ENCODE results near the gene TACC3.

Gene TACC3

DNA sequence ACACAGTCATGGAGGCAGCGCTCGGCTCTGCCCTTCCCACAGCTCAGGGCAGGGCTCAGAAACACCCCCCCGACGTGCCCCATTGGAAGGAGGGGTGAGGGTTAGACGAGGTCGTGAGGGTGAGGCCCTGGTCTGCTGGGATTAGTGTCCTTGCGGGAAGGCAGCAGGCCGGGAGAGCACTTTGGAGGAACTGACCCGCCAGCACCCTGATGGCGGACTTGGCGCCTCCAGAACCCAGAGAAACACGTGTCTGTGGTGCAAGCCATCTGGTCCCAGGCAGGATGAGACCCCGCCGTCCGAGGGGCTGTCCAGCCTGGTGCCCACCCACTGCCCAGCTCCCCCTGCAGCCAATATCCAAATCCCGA, 26.3 kb downstream of the TACC3 start:
- TF ChIP-seq, protein P1, sequence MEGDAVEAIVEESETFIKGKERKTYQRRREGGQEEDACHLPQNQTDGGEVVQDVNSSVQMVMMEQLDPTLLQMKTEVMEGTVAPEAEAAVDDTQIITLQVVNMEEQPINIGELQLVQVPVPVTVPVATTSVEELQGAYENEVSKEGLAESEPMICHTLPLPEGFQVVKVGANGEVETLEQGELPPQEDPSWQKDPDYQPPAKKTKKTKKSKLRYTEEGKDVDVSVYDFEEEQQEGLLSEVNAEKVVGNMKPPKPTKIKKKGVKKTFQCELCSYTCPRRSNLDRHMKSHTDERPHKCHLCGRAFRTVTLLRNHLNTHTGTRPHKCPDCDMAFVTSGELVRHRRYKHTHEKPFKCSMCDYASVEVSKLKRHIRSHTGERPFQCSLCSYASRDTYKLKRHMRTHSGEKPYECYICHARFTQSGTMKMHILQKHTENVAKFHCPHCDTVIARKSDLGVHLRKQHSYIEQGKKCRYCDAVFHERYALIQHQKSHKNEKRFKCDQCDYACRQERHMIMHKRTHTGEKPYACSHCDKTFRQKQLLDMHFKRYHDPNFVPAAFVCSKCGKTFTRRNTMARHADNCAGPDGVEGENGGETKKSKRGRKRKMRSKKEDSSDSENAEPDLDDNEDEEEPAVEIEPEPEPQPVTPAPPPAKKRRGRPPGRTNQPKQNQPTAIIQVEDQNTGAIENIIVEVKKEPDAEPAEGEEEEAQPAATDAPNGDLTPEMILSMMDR (conservative IDR thresholded peaks at IDR 0.05; ENCODE audit: low read depth): no peak
- ChIA-PET CTCF (interaction anchor here (0.6 to 4.4 kb wide), 7 partner anchors 21 to 152 kb away, joined by 3 to 56 read pairs (median 6); no protein-coding TSS in a partner anchor), POLR2A (ENCODE audit: low non-redundant PET) (interaction anchor here (0.6 kb wide), 1 partner anchor 16 kb away, joined by 3 read pairs; no protein-coding TSS in a partner anchor)
- no peak for DNase-seq (ENCODE audit: low spot score)
- peak overlapping the region; percentile 53 for H3K27ac ChIP-seq

DNA sequence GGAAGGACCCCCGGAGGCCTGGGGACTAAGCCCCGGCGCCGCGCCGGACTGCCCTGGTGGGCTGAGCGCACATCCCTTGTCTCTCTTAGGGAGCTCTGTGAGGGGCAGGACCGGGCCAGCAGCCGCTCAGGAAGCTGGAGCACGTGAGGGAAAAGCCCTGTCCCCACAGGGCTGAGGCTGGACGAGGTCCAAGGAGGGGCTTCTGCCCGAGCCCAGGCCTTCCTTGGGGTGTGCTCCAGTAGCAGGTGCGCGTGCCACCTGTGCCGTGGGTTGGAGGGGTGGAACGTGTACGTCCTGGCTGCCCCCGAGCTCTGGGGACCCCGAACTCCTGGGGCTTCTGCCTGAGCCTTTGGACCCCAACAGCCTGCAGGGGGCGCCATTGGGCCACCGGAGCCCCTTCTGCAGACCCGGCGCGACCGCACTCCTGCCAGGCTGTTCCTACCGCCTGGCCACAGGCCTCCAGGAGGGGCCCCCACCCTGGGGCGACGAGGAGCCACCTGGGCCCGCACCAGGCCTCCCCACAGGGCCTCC, 27.2 kb downstream of the TACC3 start:
- POLR2A ChIA-PET (ENCODE audit: low non-redundant PET): no interaction called here
- CTCF ChIA-PET: interaction anchor here (0.5 to 4.4 kb wide), 16 partner anchors 11 to 192 kb away, joined by 3 to 56 read pairs (median 4); no protein-coding TSS in a partner anchor
- peak; percentile 66 for DNase-seq (ENCODE audit: low spot score)
- peak overlapping the region; percentile 48 for H3K27ac ChIP-seq
- TF ChIP-seq, protein P1 (conservative IDR thresholded peaks at IDR 0.05; ENCODE audit: low read depth): peak; percentile 79

DNA sequence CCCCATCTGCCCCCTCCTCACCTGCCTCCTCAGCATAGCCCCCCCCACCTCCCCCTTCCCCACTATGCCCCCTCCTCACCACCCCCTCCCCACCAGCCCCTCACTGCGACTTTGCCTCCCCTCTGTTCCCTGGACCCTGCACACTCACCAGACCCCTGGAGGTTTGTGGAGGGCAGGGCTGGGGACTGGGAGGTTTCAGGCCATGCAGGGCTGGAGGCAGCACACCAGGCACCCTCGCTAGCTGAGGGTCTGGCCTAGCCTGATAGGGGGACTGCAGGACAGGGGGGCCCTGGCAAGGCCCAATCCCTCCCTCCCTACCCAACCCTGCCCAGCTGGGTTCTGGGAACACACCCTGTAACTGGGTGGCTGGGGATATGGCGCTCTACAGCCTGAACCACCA, 28.0 kb downstream of the TACC3 start:
- ChIA-PET CTCF (no interaction called here), POLR2A (ENCODE audit: low non-redundant PET) (no interaction called here)
- TF ChIP-seq, protein P1 (conservative IDR thresholded peaks at IDR 0.05; ENCODE audit: low read depth): no peak
- no peak for DNase-seq (ENCODE audit: low spot score)
- peak overlapping the region; percentile 98 for H3K27ac ChIP-seq

DNA sequence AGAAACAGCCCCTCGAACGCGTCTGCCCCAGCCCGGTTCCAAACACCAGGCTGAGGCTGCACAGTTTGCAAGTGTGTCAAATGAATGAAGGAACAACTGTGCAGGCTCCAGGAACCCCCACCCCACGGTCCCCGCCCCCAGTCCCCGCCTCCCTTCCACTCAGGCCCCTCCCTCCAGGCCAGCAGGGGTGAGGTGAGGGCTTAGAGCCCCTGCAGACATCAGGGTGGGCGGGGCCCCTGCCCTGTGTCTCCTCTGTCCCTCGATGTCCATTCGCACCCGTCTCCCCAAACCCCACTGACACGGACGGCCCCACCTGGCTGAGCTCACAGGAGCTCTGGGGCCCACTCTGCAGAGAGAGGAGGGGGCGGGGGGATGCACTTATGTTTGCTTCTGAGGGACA, 28.5 kb downstream of the TACC3 start:
- H3K27ac ChIP-seq: peak overlapping the region; percentile 98
- TF ChIP-seq, protein P1 (conservative IDR thresholded peaks at IDR 0.05; ENCODE audit: low read depth): no peak
- ChIA-PET POLR2A (ENCODE audit: low non-redundant PET) (no interaction called here), CTCF (no interaction called here)
- no peak for DNase-seq (ENCODE audit: low spot score)

DNA sequence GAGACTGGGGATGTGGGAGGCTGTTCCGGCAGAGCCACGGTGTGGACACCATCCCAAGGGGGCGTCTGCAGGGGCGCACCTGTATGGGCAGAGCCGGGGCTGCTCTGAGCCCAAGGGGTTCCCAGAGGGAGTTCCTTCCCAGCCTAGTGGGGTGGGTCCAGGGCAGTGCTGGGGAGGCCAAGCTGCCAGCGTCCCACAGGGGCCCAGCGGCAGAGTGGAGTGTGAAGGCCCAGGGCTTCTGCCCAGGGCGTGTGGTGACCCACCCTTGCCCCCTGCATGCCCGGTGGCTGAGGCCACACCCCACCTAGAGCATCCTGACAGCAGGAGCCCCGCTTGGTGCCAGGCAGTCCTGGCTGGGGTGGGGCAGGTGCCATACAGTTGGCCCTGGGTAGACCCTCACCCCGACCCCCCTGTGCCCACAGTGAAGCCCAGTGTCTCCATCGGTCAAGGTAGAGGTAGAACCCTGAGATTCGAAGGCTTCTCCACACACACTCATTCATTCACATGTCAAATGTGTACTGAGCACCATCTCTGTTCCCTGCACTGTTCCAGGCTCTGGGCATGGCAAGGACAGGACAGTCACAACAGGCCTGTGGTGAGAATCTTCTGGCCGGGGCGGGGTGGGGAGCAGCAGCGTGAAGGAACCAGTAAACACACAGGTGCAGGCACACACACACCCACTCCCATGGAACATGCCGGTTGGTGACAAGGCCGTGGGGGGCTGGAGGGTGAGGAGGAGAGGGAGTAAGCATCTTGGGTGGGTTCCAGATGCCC, 29.2 kb downstream of the TACC3 start:
- TF ChIP-seq, protein P1 (conservative IDR thresholded peaks at IDR 0.05; ENCODE audit: low read depth): no peak
- CTCF ChIA-PET: no interaction called here
- POLR2A ChIA-PET (ENCODE audit: low non-redundant PET): no interaction called here
- peak overlapping the region; percentile 98 for H3K27ac ChIP-seq
- no peak for DNase-seq (ENCODE audit: low spot score)

DNA sequence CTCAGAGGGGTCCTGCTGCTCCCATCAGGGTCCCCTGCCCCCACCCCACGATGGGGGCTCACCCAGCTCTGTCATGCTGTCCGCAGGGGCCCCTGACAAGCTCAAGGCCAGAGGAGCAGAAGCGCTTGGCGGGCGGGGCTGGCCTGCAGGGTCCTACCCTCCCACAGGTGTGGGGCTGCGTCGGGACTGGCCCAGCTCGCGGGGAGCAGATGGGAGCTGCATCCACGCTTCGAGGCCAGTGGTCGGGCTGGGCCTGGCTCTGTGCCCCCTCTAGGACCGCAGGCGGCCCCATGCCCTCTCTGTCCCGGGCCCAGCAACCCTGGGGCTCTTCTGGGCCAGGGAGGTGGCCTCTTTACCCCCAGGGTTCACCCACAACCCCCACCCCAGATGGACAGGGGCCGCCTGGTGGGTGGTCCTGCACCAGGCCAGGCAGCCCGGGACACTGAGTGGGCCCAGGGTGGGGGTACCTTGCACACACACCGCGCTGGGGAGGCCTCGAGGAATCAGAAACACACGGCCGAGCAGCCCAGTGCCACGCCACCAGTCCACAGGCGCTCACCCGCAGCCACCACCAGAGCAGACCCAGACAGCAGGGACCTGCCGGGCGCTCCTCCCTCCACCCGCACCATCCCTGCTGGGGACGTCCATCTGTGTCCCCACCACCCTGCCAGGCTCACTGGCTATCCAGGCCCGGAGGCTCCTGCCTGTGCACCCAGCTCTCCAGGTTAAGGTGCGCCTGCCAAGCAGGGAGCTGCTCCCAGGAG, 30.0 kb downstream of the TACC3 start:
- peak overlapping the region; percentile 98 for H3K27ac ChIP-seq
- TF ChIP-seq, protein P1 (conservative IDR thresholded peaks at IDR 0.05; ENCODE audit: low read depth): no peak
- CTCF ChIA-PET: interaction anchor here (0.6 kb wide), 1 partner anchor 13 kb away, joined by 3 read pairs; no protein-coding TSS in a partner anchor

More for the DNA sequence above, 30.0 kb downstream of the TACC3 start:
- no peak for DNase-seq (ENCODE audit: low spot score)
- POLR2A ChIA-PET (ENCODE audit: low non-redundant PET): no interaction called here

Measured in RWPE1 (cell line).